Mucosa of descending colon (tissue), 3 donors: Measurements from ENCODE around the gene TP53BP2. TPM values are rescaled to one million over a fixed set of nuclear protein-coding genes. Genes with fewer than 3 reads are reported as not detected.
A peak's percentile ranks its signal among the peaks of the same experiment; 100 is the strongest.

Experiments
- ATAC-seq: fragments of 200-7000 bp; cut with Tn5 transposase; one replicate; pipeline ENCODE4 v1.9.1; 2020; ENCODE audit warnings: mild to moderate bottlenecking, moderate library complexity
- DNase-seq, 3 donors: peaks; one replicate each; pipeline ENCODE4 v3.0.0-alpha.2; 2020
- H3K36me3 ChIP-seq: fragments of 200-600 bp; one replicate; pipeline ENCODE4 v1.8.0; 2021; ENCODE audit warnings: low read depth, mild to moderate bottlenecking
- H3K4me1 ChIP-seq: fragments of 200-600 bp; one replicate; pipeline ENCODE4 v1.8.0; 2021; ENCODE audit warnings: low read depth, mild to moderate bottlenecking
- H3K4me3 ChIP-seq: fragments of 200-600 bp; one replicate; pipeline ENCODE4 v1.8.0; 2021; ENCODE audit warnings: mild to moderate bottlenecking
- H3K9me3 ChIP-seq: fragments of 200-600 bp; one replicate; pipeline ENCODE4 v1.8.0; 2021; ENCODE audit warnings: mild to moderate bottlenecking
- CTCF ChIP-seq: fragments of 200-600 bp; IDR thresholded peaks from one replicate; pipeline ENCODE4 v1.8.0; 2022; ENCODE audit warnings: antibody characterized with exemption, mild to moderate bottlenecking
- intact Hi-C, 2 donors: fragments of 100-400 bp; cut with DNase I in 1 of 2; cut with micrococcal nuclease in 1 of 2; formaldehyde crosslinking; loops; one replicate each; pipeline versions ENCODE4 v1.11.0 to v1.11.1; 2022; cut with DNase I, micrococcal nuclease
- total RNA-seq, 3 donors: library from RNA; stranded (reverse); fragmentation: NEBNext Ultra II Directional in 2 of 3; extraction: Animal tissue kit (Norgen Biotek cat#: 25700) in 2 of 3; gene quantifications; one replicate each; pipeline versions ENCODE4 v1.2.1 to v1.2.4, GENCODE V29; 2021 to 2023
- donor health status: DM: no; HTN: no; CAD: no; lungs with moderate emphysema.
- donor health status: DM: no; HTN: no; CAD: no.
- donor health status: DM: no; HTN: yes; CAD: no.

TP53BP2 gene
- total RNA-seq, 3 donors from 2014 or later, result 30.6 to 34.5 (median 32.5) TPM

DNA sequence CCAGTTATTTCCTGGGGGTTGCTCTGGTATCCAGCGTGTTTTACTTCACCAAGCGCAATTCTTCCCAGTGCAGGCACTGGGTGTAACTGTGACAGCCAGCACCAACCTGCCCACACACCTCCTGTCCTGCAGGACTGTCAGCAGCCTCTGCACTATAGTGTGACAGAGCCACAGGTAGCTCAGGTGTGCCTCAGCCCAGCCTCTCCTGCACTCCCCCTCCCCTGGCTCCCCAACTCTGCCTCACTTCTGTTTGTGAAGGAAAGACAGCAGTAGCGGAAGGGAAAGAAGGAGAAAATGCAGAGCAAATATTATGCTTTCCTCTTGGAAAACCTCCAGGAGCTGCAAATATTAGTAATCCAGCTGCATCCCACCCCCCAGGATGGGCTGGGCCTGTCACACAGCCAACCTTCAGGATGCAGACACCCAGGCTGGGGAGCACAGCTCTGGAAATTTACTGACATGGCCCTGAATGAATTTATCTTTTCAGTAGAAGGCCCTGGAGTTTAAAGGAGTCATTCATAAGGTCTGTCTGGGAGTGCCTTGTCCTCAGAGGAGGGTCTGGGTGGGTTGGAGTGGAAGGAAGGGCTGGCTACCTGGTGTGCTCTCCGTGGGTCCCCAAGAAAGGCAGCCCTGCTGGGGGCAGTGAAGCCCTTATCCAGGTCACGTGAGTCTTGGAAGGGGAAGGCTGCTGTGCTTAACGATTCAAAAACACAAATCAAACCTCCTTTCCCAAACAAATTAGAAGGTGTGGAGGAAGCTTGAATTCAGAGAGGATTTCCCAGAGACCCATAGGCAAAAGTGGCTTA lies 112.6 kb downstream of the TP53BP2 start:
- TF ChIP-seq CTCF, result no peak
- Histone ChIP-seq H3K9me3 (no peaks in the 10 kb centered on the region), H3K36me3 (no peaks in the 10 kb centered on the region), H3K4me3 (no peak overlapping the region), H3K4me1 (peaks cover 42% of the 10 kb centered on the region)
- DNase-seq (no peak), ATAC-seq (peak; percentile 23)
- intact Hi-C loops, result no loop called here

GRCh38 chr1:223731133-223731770 lies 114.5 kb downstream of the TP53BP2 start:
- DNase-seq (peak in 2 of 3 donors; percentile 53 to 60), ATAC-seq (peak; percentile 2)
- H3K4me1 ChIP-seq, result peaks cover 35% of the 10 kb centered on the region
- no peak overlapping the region for H3K4me3 ChIP-seq
- intact Hi-C loops, result no loop called here
- H3K36me3 ChIP-seq, result no peaks in the 10 kb centered on the region
- no peaks in the 10 kb centered on the region for H3K9me3 ChIP-seq
- TF ChIP-seq CTCF, result no peak

DNA sequence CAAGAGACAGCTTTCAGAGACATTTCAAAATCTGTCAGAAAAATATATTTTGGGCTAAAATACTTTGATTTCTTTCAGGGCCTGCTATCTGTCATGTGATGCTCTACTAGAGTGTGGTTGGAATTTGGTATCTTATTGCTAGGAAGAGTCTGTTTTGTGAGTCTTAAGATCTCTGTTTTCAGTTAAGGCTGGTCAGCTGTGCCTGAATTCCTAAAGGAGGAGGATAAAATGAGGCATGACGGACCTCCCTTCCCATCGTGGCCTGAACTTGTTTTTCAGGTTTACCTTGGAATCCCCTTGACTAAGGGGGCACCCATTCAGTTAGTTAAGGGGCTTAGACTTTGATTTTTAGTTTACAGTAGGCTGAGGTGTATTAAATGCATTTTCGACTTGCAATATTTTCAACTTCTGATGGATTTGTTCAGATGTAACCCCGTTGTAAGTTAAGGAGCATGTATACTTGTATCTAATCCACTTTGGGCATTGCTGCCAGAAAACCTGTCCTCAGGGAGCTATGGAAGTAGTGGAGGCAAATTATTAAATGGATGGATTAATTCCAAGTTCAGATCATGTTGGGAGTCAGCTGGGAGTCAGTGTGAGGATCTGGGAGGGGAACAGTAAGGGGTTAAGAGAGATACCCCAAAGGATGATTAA lies 115.1 kb downstream of the TP53BP2 start:
- no peak for ATAC-seq
- Histone ChIP-seq H3K9me3 (no peaks in the 10 kb centered on the region), H3K4me1 (peaks cover 38% of the 10 kb centered on the region), H3K4me3 (no peak overlapping the region), H3K36me3 (no peaks in the 10 kb centered on the region)
- intact Hi-C loops, result no loop called here
- no peak for DNase-seq
- no peak for TF ChIP-seq CTCF

DNA sequence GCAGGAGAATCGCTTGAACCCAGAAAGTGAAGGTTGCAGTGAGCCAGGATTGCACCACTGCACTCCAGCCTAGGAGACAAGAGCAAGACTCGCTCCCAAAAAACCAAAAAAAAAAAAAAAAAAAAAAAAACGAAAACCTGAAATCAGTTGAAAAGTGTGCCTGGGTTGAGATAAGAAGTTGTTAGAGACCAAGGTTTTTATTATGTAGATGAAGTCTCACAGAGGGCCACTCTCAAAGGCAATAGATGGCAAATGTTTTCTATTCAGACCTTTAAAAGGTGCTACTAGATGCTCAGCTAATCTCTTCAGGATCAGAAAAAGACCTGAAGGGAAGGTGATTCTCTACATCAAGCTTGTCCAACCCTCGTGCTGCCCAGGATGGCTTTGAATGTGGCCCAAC lies 115.8 kb downstream of the TP53BP2 start:
- intact Hi-C loops, result no loop called here
- TF ChIP-seq CTCF, result no peak
- H3K4me1 ChIP-seq, result peaks cover 38% of the 10 kb centered on the region

More for the DNA sequence above, 115.8 kb downstream of the TP53BP2 start:
- ATAC-seq (no peak), DNase-seq (no peak)
- Histone ChIP-seq H3K36me3 (no peaks in the 10 kb centered on the region), H3K4me3 (no peak overlapping the region), H3K9me3 (no peaks in the 10 kb centered on the region)

Other genes starting within 250 kb of the TP53BP2 start
- gene CAPN8, start 180.2 kb downstream of the TP53BP2 start, total RNA-seq, result 10 to 100 TPM; 31.1 to 88.6 (median 59.0) TPM
- 100 to 1,000 TPM; 200 to 417 (median 305) TPM for gene CAPN2, start 133.4 kb downstream of the TP53BP2 start, total RNA-seq